MCF 10A (cell line): Measurements from ENCODE around the gene IQCH. TPM values are rescaled to one million over a fixed set of nuclear protein-coding genes. Genes with fewer than 3 reads are reported as not detected.

Experiments used
- BruUV-seq: library from RNA; stranded (reverse); fragments of 400-500 nt; replicated peaks from 2 replicates; lab custom pipeline; 2021; lab: Mats Ljungman, UMichigan
- CTCF ChIA-PET: fragments of 300-600 bp; sonication (Branson Sonifier 250); formaldehyde crosslinking; extraction: SDS; loops from one replicate; lab custom pipeline; 2021; ENCODE audit warnings: antibody characterized with exemption, inconsistent platforms; lab: Yijun Ruan, JAX
- POLR2A ChIA-PET: fragments of 300-600, 350-650 bp; sonication (Branson Sonifier 250); formaldehyde crosslinking; extraction: SDS; loops from one replicate; lab custom pipeline; 2020; ENCODE audit warnings: antibody characterized with exemption, inconsistent platforms; lab: Yijun Ruan, JAX
- DNase-seq: peaks from one replicate; pipeline ENCODE4 v3.0.0-alpha.2; 2018; ENCODE audit not compliant: unreplicated experiment
- H3K27ac Mint-ChIP-seq: one replicate; pipeline ENCODE4 v1.8.0; 2022; ENCODE audit warnings: mild to moderate bottlenecking, low read depth, mixed read lengths; ENCODE audit not compliant: unreplicated experiment
- H3K27me3 Mint-ChIP-seq: one replicate; pipeline ENCODE4 v1.8.0; 2022; ENCODE audit warnings: mixed read lengths; ENCODE audit not compliant: insufficient read depth, unreplicated experiment
- H3K36me3 Mint-ChIP-seq: one replicate; pipeline ENCODE4 v1.8.0; 2022; ENCODE audit warnings: mild to moderate bottlenecking, moderate library complexity, mixed read lengths; ENCODE audit not compliant: insufficient read depth, unreplicated experiment
- H3K4me1 Mint-ChIP-seq: one replicate; pipeline ENCODE4 v1.8.0; 2022; ENCODE audit warnings: mixed read lengths; ENCODE audit not compliant: insufficient read depth, unreplicated experiment
- H3K4me3 Mint-ChIP-seq: one replicate; pipeline ENCODE4 v1.8.0; 2022; ENCODE audit warnings: mild to moderate bottlenecking, moderate library complexity, mixed read lengths; ENCODE audit not compliant: unreplicated experiment
- H3K9me3 Mint-ChIP-seq: one replicate; pipeline ENCODE4 v1.8.0; 2022; ENCODE audit warnings: mixed read lengths; ENCODE audit not compliant: unreplicated experiment
- CTCF ChIP-seq: fragments of 200-600 bp; IDR thresholded peaks from one replicate; pipeline ENCODE4 v1.8.0; 2022; ENCODE audit warnings: antibody characterized with exemption, mild to moderate bottlenecking; ENCODE audit not compliant: unreplicated experiment
- intact Hi-C: fragments of 100-400 bp; cut with micrococcal nuclease; formaldehyde crosslinking; loops from 2 replicates; pipeline ENCODE4 v1.14.1; 2022
- total RNA-seq: library from RNA; stranded (reverse); gene quantifications from 2 replicates; pipeline ENCODE4 v1.2.3, GENCODE V29; 2022

IQCH gene
- total RNA-seq, 1 experiment from 2014 or later = 5.0 TPM

- peaks cover 6% of the 10 kb centered on the region for H3K4me1 Mint-ChIP-seq
- H3K9me3 Mint-ChIP-seq = no peaks in the 10 kb centered on the region
- H3K36me3 Mint-ChIP-seq = peaks cover 22% of the 10 kb centered on the region
- DNase-seq = no peak
- intact Hi-C loops = no loop called here
- no TSS peak for BruUV-seq
- ChIA-PET POLR2A (interaction anchor here (1.0 to 1.6 kb wide), 2 partner anchors 8 to 10 kb away, joined by 3 read pairs; partner anchors contain the start of gene MAP2K5), CTCF (interaction anchor here (0.6 to 1.3 kb wide), 3 partner anchors 10 to 693 kb away, joined by 3 to 5 read pairs (median 3); no protein-coding TSS in a partner anchor)
- H3K27me3 Mint-ChIP-seq = no peaks in the 10 kb centered on the region
- no peak overlapping the region for H3K4me3 Mint-ChIP-seq
- TF ChIP-seq CTCF = no peak
- H3K27ac Mint-ChIP-seq = no peak overlapping the region
These were observed 295.9 kb downstream of the IQCH start for GRCh38 chr15:67550522-67550921.

- H3K36me3 Mint-ChIP-seq = peaks cover 28% of the 10 kb centered on the region
- no peaks in the 10 kb centered on the region for H3K27me3 Mint-ChIP-seq
- intact Hi-C loops = no loop called here
- no TSS peak for BruUV-seq
- DNase-seq = no peak
- no peak overlapping the region for H3K4me3 Mint-ChIP-seq
- no peaks in the 10 kb centered on the region for H3K9me3 Mint-ChIP-seq
- ChIA-PET POLR2A (interaction anchor here (1.0 kb wide), 1 partner anchor 9 kb away, joined by 3 read pairs; the partner anchor contains the start of gene MAP2K5), CTCF (interaction anchor here (0.6 kb wide), 1 partner anchor 694 kb away, joined by 3 read pairs; no protein-coding TSS in a partner anchor)
- no peak for TF ChIP-seq CTCF
- no peak overlapping the region for H3K27ac Mint-ChIP-seq
- peaks cover 6% of the 10 kb centered on the region for H3K4me1 Mint-ChIP-seq
These were observed 296.7 kb downstream of the IQCH start for GRCh38 chr15:67551207-67551743.

Other genes starting within 250 kb of the IQCH start
- 19.9 and 26.1 TPM in 2 replicates for gene SMAD3, start 189.2 kb upstream of the IQCH start, total RNA-seq
- 52.7 and 60.7 TPM in 2 replicates for gene AAGAB, start 125 bp upstream of the IQCH start, total RNA-seq